IMR-90 (cell line): ENCODE data around the gene HDAC7. TPM values are rescaled to one million over a fixed set of nuclear protein-coding genes. Genes with fewer than 3 reads are reported as not detected.

Source experiments
- ATAC-seq: fragments of 200-7000 bp; cut with Tn5 transposase; 2 replicates; pipeline ENCODE4 v1.9.1; 2020; ENCODE audit warnings: low read depth, mild to moderate bottlenecking, moderate library complexity
- BruUV-seq: library from RNA; stranded (reverse); fragments of 400-500 nt; replicated peaks from 2 replicates; lab custom pipeline; 2021; lab: Mats Ljungman, UMichigan
- CTCF ChIA-PET: fragments of 300-600 bp; formaldehyde crosslinking; extraction: SDS; loops from one replicate; lab custom pipeline; 2021; ENCODE audit warnings: antibody characterized with exemption; lab: Yijun Ruan, JAX
- POLR2A ChIA-PET: fragments of 300-600 bp; sonication (Branson Sonifier 250); formaldehyde crosslinking; loops from one replicate; lab custom pipeline; 2022; ENCODE audit warnings: antibody characterized with exemption; ENCODE audit not compliant: unreplicated experiment; lab: Charles Lee
- DNase-seq: peaks from one replicate; pipeline ENCODE4 v3.0.0; 2013
- H2AFZ ChIP-seq: replicated peaks from 2 replicates; pipeline ENCODE3; 2013; ENCODE audit warnings: low read length, mild to moderate bottlenecking; ENCODE audit not compliant: poor library complexity
- H2AK5ac ChIP-seq: 2 replicates; pipeline ENCODE4 v1.6.1; 2013; ENCODE audit warnings: low read depth, low read length, inconsistent platforms
- H2AK9ac ChIP-seq: replicated peaks from 2 replicates; pipeline ENCODE3; 2013; ENCODE audit warnings: mild to moderate bottlenecking, low read depth, low read length, moderate library complexity; ENCODE audit not compliant: poor library complexity
- H2BK120ac ChIP-seq: 2 replicates; pipeline ENCODE4 v1.6.1; 2013; ENCODE audit warnings: low read depth, low read length, inconsistent platforms
- H2BK15ac ChIP-seq: 3 replicates; pipeline ENCODE4 v1.6.1; 2013; ENCODE audit warnings: low read depth, low read length, inconsistent platforms
- H2BK20ac ChIP-seq: 2 replicates; pipeline ENCODE4 v1.6.1; 2013; ENCODE audit warnings: low read depth, mild to moderate bottlenecking, inconsistent platforms, low read length, moderate library complexity
- H2BK5ac ChIP-seq: 2 replicates; pipeline ENCODE4 v1.6.1; 2013; ENCODE audit warnings: mild to moderate bottlenecking, low read depth, low read length, inconsistent platforms; ENCODE audit not compliant: poor library complexity, severe bottlenecking
- H3K14ac ChIP-seq: replicated peaks from 2 replicates; pipeline ENCODE4 v1.6.1; 2013; ENCODE audit warnings: low read depth, low read length, inconsistent platforms
- H3K18ac ChIP-seq: 2 replicates; pipeline ENCODE4 v1.6.1; 2013; ENCODE audit warnings: low read depth, low read length, control low read depth
- H3K23ac ChIP-seq: 2 replicates; pipeline ENCODE4 v1.6.1; 2013; ENCODE audit warnings: low read depth, low read length, inconsistent platforms
- H3K27ac ChIP-seq: 2 replicates; pipeline ENCODE4 v1.5.1; 2013; ENCODE audit warnings: mild to moderate bottlenecking, control low read depth, low read length; ENCODE audit not compliant: insufficient read depth
- H3K27me3 ChIP-seq: 2 replicates; pipeline ENCODE4 v1.6.1; 2013; ENCODE audit warnings: low read length; ENCODE audit not compliant: control insufficient read depth, insufficient read depth
- H3K36me3 ChIP-seq: 2 replicates; pipeline ENCODE4 v1.6.1; 2013; ENCODE audit warnings: low read length, mixed read lengths; ENCODE audit not compliant: control insufficient read depth, insufficient read depth
- H3K4ac ChIP-seq: 2 replicates; pipeline ENCODE4 v1.6.1; 2013; ENCODE audit warnings: low read depth, low read length, inconsistent platforms
- H3K4me1 ChIP-seq: 2 replicates; pipeline ENCODE4 v1.6.1; 2013; ENCODE audit warnings: low read length, mixed read lengths; ENCODE audit not compliant: control insufficient read depth, insufficient read depth
- H3K4me2 ChIP-seq: 2 replicates; pipeline ENCODE4 v1.6.1; 2013; ENCODE audit warnings: low read depth, mild to moderate bottlenecking, control low read depth, low read length, moderate library complexity
- H3K4me3 ChIP-seq: 2 replicates; pipeline ENCODE4 v1.5.1; 2013; ENCODE audit warnings: low read depth, mild to moderate bottlenecking, control low read depth, low read length, moderate library complexity; ENCODE audit not compliant: insufficient read depth
- H3K56ac ChIP-seq: 2 replicates; pipeline ENCODE4 v1.6.1; 2013; ENCODE audit warnings: low read length, inconsistent platforms; ENCODE audit not compliant: insufficient read depth; ENCODE audit errors: extremely low read depth
- H3K79me1 ChIP-seq, 2 experiments: 2 replicates each; pipeline ENCODE4 v1.6.1; 2013; ENCODE audit warnings: low read length in 2 of 2, inconsistent platforms in 1 of 2, low read depth in 1 of 2
- H3K9ac ChIP-seq: 2 replicates; pipeline ENCODE4 v1.6.1; 2013; ENCODE audit warnings: low read depth, low read length, control low read depth
- H3K9me1 ChIP-seq: 2 replicates; pipeline ENCODE4 v1.6.1; 2013; ENCODE audit warnings: low read length, inconsistent platforms; ENCODE audit not compliant: insufficient read depth
- H3K9me3 ChIP-seq: 2 replicates; pipeline ENCODE4 v1.6.1; 2013; ENCODE audit warnings: low read length; ENCODE audit not compliant: control insufficient read depth, insufficient read depth
- H4K20me1 ChIP-seq: 2 replicates; pipeline ENCODE4 v1.6.1; 2013; ENCODE audit warnings: low read length, inconsistent platforms; ENCODE audit not compliant: insufficient read depth
- H4K5ac ChIP-seq: 2 replicates; pipeline ENCODE4 v1.6.1; 2013; ENCODE audit warnings: mild to moderate bottlenecking, low read depth, low read length, control low read depth
- H4K8ac ChIP-seq, 2 experiments: 2 replicates each; pipeline ENCODE4 v1.6.1; 2013; ENCODE audit warnings: low read depth in 2 of 2, low read length in 2 of 2, control low read depth in 1 of 2, inconsistent platforms in 1 of 2
- H4K91ac ChIP-seq: 2 replicates; pipeline ENCODE4 v1.6.1; 2013; ENCODE audit warnings: low read depth, low read length, inconsistent platforms; ENCODE audit not compliant: insufficient read depth
- BHLHE40 ChIP-seq: fragments of 150-350 bp; IDR thresholded peaks from 2 replicates; pipeline ENCODE4 v1.6.1; 2016; ENCODE audit warnings: mild to moderate bottlenecking, low read depth, low read length
- CEBPB ChIP-seq: IDR thresholded peaks from 2 replicates; pipeline ENCODE4 v1.6.1; 2012; ENCODE audit warnings: low read depth, low read length, improper control_type of control experiment
- FOS ChIP-seq: fragments of 150-350 bp; IDR thresholded peaks from 2 replicates; pipeline ENCODE4 v1.6.1; 2016; ENCODE audit warnings: low read depth, low read length
- MAZ ChIP-seq: IDR thresholded peaks from 2 replicates; pipeline ENCODE4 v1.6.1; 2012; ENCODE audit warnings: low read depth, mild to moderate bottlenecking, low read length, improper control_type of control experiment, moderate library complexity, borderline replicate concordance
- MXI1 ChIP-seq: IDR thresholded peaks from 2 replicates; pipeline ENCODE4 v1.6.1; 2012; ENCODE audit warnings: low read depth, mild to moderate bottlenecking, low read length, moderate library complexity, borderline replicate concordance
- NFE2L2 ChIP-seq: fragments of 150-350 bp; IDR thresholded peaks from 2 replicates; pipeline ENCODE4 v1.6.1; 2016; ENCODE audit warnings: low read depth, mild to moderate bottlenecking, low read length
- POLR2A ChIP-seq: IDR thresholded peaks from 2 replicates; pipeline ENCODE4 v1.6.1; 2012; ENCODE audit warnings: mild to moderate bottlenecking, low read depth, low read length
- RAD21 ChIP-seq: IDR thresholded peaks from 2 replicates; pipeline ENCODE4 v1.6.1; 2012; ENCODE audit warnings: low read length, improper control_type of control experiment
- RCOR1 ChIP-seq: IDR thresholded peaks from 2 replicates; pipeline ENCODE4 v1.6.1; 2012; ENCODE audit warnings: mild to moderate bottlenecking, low read length, improper control_type of control experiment; ENCODE audit not compliant: insufficient replicate concordance
- RFX5 ChIP-seq: IDR thresholded peaks from 2 replicates; pipeline ENCODE4 v1.8.0; 2012; ENCODE audit warnings: low read depth, mild to moderate bottlenecking, low read length, moderate library complexity
- SMC3 ChIP-seq: fragments of 150-350 bp; IDR thresholded peaks from 2 replicates; pipeline ENCODE4 v1.6.1; 2016; ENCODE audit warnings: low read depth, mild to moderate bottlenecking, antibody characterized with exemption, low read length, moderate library complexity
- WGBS, 2 experiments: methylation state at CpG; one replicate each; pipeline versions ENCODE4 v1.1.5 to v1.1.7; 2013; ENCODE audit warnings: missing lambda C conversion rate in 2 of 2; ENCODE audit not compliant: insufficient read length in 1 of 2; ENCODE audit errors: extremely low coverage in 2 of 2; 5-methylcytosine and 5-hydroxymethylcytosine counted together
- dilution Hi-C: fragments of 300-500 bp; cut with HindIII; formaldehyde crosslinking; loops from one replicate; pipeline ENCODE4 v1.14.3; 2018; ENCODE audit warnings: low sequenced_read_pairs; ENCODE audit not compliant: unreplicated experiment
- in situ Hi-C: fragments of 300-500 bp; cut with MboI; formaldehyde crosslinking; loops from 3 replicates; pipeline ENCODE4 v1.14.3; 2019; ENCODE audit warnings: low sequenced_read_pairs, inconsistent platforms, mixed read lengths
- intact Hi-C: fragments of 100-400 bp; cut with micrococcal nuclease; formaldehyde crosslinking; loops from 2 replicates; pipeline ENCODE4 v1.10.0; 2022
- polyA plus RNA-seq, 3 experiments: library from polyadenylated mRNA; depleted of rRNA; stranded (reverse); fragments of >200 nt; gene quantifications; 2 replicates each; pipeline ENCODE4 v1.2.3, GENCODE V29; 2012; ENCODE audit warnings: low replicate concordance in 1 of 3
- total RNA-seq: library from RNA; depleted of rRNA; stranded (reverse); fragments of >200 nt; gene quantifications from 2 replicates; pipeline ENCODE4 v1.2.3, GENCODE V29; 2012
- TF ChIP-seq, protein P1 (sequence below): fragments of 150-350 bp; IDR thresholded peaks from 2 replicates; pipeline ENCODE4 v1.6.1; 2016; ENCODE audit warnings: low read depth, mild to moderate bottlenecking, low read length, moderate library complexity, borderline replicate concordance
- TF ChIP-seq, protein P2 (sequence below): conservative IDR thresholded peaks from 2 replicates; pipeline ENCODE4 v1.5.1; 2012; ENCODE audit warnings: mild to moderate bottlenecking, low read depth, low read length, improper control_type of control experiment

The HDAC7 gene
- total and polyA plus RNA-seq, 2 of the 4 experiments (the other 2 are of a cell fraction), result 10.4 to 64.7 TPM

GRCh38 chr12:47763481-47764346, 56.0 kb downstream of the HDAC7 start (continued):
- no peak for TF ChIP-seq RFX5

GRCh38 chr12:47762850-47763465, 56.7 kb downstream of the HDAC7 start:
- no TSS peak for BruUV-seq
- Histone ChIP-seq H4K5ac (no peak overlapping the region), H3K27ac (no peak overlapping the region), H3K4me3 (no peak overlapping the region), H3K4me2 (no peak overlapping the region), H3K4me1 (peaks cover 12% of the 10 kb centered on the region), H3K14ac (no peak overlapping the region), H2BK120ac (no peak overlapping the region), H3K9me3 (no peaks in the 10 kb centered on the region), H3K4ac (0 out of 2 replicates have a peak overlapping the region, but pooled peaks have one; percentile 24), H3K36me3 (no peaks in the 10 kb centered on the region), H2BK20ac (no peak overlapping the region), H3K79me1 (no peaks in the 10 kb centered on the region), H2BK15ac (no peak overlapping the region), H4K91ac (no peak overlapping the region; the same call in 1 of the 2 replicates), H3K18ac (no peak overlapping the region), H3K27me3 (no peaks in the 10 kb centered on the region), H2AFZ (no peak overlapping the region), H4K20me1 (no peaks in the 10 kb centered on the region), H3K56ac (no peak overlapping the region), H3K23ac (no peak overlapping the region), H3K9ac (no peak overlapping the region), H2AK9ac (peak overlapping the region; percentile 75), H4K8ac (no peak overlapping the region; a peak in 1 of 4 replicates), H3K9me1 (no peaks in the 10 kb centered on the region), H2BK5ac (no peak overlapping the region), H2AK5ac (peak overlapping the region; percentile 51; the same call in 1 of the 2 replicates)
- CTCF ChIA-PET, result interaction anchor here (1.1 to 1.3 kb wide), 2 partner anchors 21 to 48 kb away, joined by 4 to 5 read pairs; no protein-coding TSS in a partner anchor
- ATAC-seq (no peak), DNase-seq (no peak)
- dilution Hi-C loops (no loop called here), in situ Hi-C loops (no loop called here), intact Hi-C loops (no loop called here)
- POLR2A ChIA-PET, result no interaction called here
- WGBS, 2 experiments, result no CpG with 5 or more reads among the region's 3 CpGs
- TF ChIP-seq, protein P1, sequence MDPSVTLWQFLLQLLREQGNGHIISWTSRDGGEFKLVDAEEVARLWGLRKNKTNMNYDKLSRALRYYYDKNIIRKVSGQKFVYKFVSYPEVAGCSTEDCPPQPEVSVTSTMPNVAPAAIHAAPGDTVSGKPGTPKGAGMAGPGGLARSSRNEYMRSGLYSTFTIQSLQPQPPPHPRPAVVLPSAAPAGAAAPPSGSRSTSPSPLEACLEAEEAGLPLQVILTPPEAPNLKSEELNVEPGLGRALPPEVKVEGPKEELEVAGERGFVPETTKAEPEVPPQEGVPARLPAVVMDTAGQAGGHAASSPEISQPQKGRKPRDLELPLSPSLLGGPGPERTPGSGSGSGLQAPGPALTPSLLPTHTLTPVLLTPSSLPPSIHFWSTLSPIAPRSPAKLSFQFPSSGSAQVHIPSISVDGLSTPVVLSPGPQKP, result no peak
- no peak for TF ChIP-seq FOS
- no peak for TF ChIP-seq RCOR1
- TF ChIP-seq, protein P2, sequence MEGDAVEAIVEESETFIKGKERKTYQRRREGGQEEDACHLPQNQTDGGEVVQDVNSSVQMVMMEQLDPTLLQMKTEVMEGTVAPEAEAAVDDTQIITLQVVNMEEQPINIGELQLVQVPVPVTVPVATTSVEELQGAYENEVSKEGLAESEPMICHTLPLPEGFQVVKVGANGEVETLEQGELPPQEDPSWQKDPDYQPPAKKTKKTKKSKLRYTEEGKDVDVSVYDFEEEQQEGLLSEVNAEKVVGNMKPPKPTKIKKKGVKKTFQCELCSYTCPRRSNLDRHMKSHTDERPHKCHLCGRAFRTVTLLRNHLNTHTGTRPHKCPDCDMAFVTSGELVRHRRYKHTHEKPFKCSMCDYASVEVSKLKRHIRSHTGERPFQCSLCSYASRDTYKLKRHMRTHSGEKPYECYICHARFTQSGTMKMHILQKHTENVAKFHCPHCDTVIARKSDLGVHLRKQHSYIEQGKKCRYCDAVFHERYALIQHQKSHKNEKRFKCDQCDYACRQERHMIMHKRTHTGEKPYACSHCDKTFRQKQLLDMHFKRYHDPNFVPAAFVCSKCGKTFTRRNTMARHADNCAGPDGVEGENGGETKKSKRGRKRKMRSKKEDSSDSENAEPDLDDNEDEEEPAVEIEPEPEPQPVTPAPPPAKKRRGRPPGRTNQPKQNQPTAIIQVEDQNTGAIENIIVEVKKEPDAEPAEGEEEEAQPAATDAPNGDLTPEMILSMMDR, result no peak
- TF ChIP-seq MXI1, result no peak
- no peak for TF ChIP-seq MAZ
- no peak for TF ChIP-seq NFE2L2
- TF ChIP-seq BHLHE40, result no peak
- no peak for TF ChIP-seq RAD21
- TF ChIP-seq CEBPB, result no peak
- TF ChIP-seq POLR2A, result no peak
- TF ChIP-seq SMC3, result no peak
